NB4 (cell line): ENCODE results near the gene BEST2.

Experiments used
- MYC ChIP-seq: IDR thresholded peaks from 2 replicates; pipeline ENCODE4 v1.6.1; 2011; ENCODE audit warnings: low read depth, low read length
- POLR2A ChIP-seq: IDR thresholded peaks from 2 replicates; pipeline ENCODE4 v1.6.1; 2011; ENCODE audit warnings: mild to moderate bottlenecking; ENCODE audit not compliant: insufficient read length; ENCODE audit errors: extremely low read depth
- TF ChIP-seq, protein P1 (sequence below): IDR thresholded peaks from one replicate; pipeline ENCODE4 v1.5.1; 2012; ENCODE audit warnings: low read depth, low read length
- TF ChIP-seq, protein P2 (sequence below): IDR thresholded peaks from 2 replicates; pipeline ENCODE4 v1.6.1; 2011; ENCODE audit warnings: low read depth, low read length

- no peak for TF ChIP-seq POLR2A
- TF ChIP-seq, protein P1, sequence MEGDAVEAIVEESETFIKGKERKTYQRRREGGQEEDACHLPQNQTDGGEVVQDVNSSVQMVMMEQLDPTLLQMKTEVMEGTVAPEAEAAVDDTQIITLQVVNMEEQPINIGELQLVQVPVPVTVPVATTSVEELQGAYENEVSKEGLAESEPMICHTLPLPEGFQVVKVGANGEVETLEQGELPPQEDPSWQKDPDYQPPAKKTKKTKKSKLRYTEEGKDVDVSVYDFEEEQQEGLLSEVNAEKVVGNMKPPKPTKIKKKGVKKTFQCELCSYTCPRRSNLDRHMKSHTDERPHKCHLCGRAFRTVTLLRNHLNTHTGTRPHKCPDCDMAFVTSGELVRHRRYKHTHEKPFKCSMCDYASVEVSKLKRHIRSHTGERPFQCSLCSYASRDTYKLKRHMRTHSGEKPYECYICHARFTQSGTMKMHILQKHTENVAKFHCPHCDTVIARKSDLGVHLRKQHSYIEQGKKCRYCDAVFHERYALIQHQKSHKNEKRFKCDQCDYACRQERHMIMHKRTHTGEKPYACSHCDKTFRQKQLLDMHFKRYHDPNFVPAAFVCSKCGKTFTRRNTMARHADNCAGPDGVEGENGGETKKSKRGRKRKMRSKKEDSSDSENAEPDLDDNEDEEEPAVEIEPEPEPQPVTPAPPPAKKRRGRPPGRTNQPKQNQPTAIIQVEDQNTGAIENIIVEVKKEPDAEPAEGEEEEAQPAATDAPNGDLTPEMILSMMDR: no peak
- TF ChIP-seq, protein P2, sequence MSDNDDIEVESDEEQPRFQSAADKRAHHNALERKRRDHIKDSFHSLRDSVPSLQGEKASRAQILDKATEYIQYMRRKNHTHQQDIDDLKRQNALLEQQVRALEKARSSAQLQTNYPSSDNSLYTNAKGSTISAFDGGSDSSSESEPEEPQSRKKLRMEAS: no peak
- TF ChIP-seq MYC: no peak
Observed at GRCh38 chr19:12770922-12771321, 19.3 kb downstream of the BEST2 start.
